Dermis microvascular lymphatic vessel endothelial cell (primary cell): ENCODE results near the gene PCYT1B. TPM values are rescaled to one million over a fixed set of nuclear protein-coding genes. Genes with fewer than 3 reads are reported as not detected.
"Not testable (repeated sequence)": the region's sequence is repeated elsewhere in the genome, so short reads cannot be mapped to it uniquely, and the experiment has no call there.

Experiments
- DNase-seq, 2 donors: peaks; one replicate each; pipeline versions ENCODE4 v3.0.0 to v3.0.0-alpha.2; 2010; ENCODE audit warnings: low read depth in 2 of 2
- total RNA-seq: library from RNA; depleted of rRNA; stranded (reverse); fragments of >200 nt; gene quantifications from 2 replicates; pipeline ENCODE4 v1.2.1, GENCODE V29; 2014

PCYT1B gene
- total RNA-seq, 1 donor from 2014 or later = under 0.01 TPM

- DNase-seq = no peak
Observed at GRCh38 chrX:24646006-24646405, 1.1 kb downstream of the PCYT1B start.

- no peak for DNase-seq
Observed at GRCh38 chrX:24643116-24643515, 4.0 kb downstream of the PCYT1B start.

- DNase-seq = no peak
Observed at GRCh38 chrX:24629701-24630100, 17.4 kb downstream of the PCYT1B start.

GRCh38 chrX:24619647-24620046 is 27.5 kb downstream of the PCYT1B start:
- no peak for DNase-seq

- DNase-seq = no peak
Observed at GRCh38 chrX:24610516-24610915, 36.6 kb downstream of the PCYT1B start.

- DNase-seq = no peak
Observed at GRCh38 chrX:24607616-24608015, 39.5 kb downstream of the PCYT1B start.

- DNase-seq = not testable (repeated sequence)
Observed at GRCh38 chrX:24605941-24606340, 41.2 kb downstream of the PCYT1B start.

- no peak for DNase-seq
Observed at GRCh38 chrX:24603191-24603590, 44.0 kb downstream of the PCYT1B start.

GRCh38 chrX:24601858-24602257 is 45.3 kb downstream of the PCYT1B start:
- no peak for DNase-seq

GRCh38 chrX:24594501-24594900 is 52.6 kb downstream of the PCYT1B start:
- DNase-seq = no peak

GRCh38 chrX:24590111-24590510 is 57.0 kb downstream of the PCYT1B start:
- DNase-seq = no peak

GRCh38 chrX:24577091-24577490 is 70.1 kb downstream of the PCYT1B start:
- DNase-seq = no peak

- DNase-seq = no peak
Observed at GRCh38 chrX:24575496-24575895, 71.7 kb downstream of the PCYT1B start.

- no peak for DNase-seq
Observed at GRCh38 chrX:24574743-24575142, 72.4 kb downstream of the PCYT1B start.

GRCh38 chrX:24567169-24567568 is 80.0 kb downstream of the PCYT1B start:
- no peak for DNase-seq

GRCh38 chrX:24566240-24566639 is 80.9 kb downstream of the PCYT1B start:
- no peak for DNase-seq

- DNase-seq = no peak
Observed at GRCh38 chrX:24563291-24564010, 83.7 kb downstream of the PCYT1B start.

GRCh38 chrX:24561121-24561520 is 86.0 kb downstream of the PCYT1B start:
- DNase-seq = peak; percentile 6 to 56

- DNase-seq = no peak
Observed at GRCh38 chrX:24553011-24553410, 94.1 kb downstream of the PCYT1B start.

GRCh38 chrX:24550166-24550565 is 97.0 kb downstream of the PCYT1B start:
- no peak for DNase-seq

- DNase-seq = no peak
Observed at GRCh38 chrX:24547961-24548360, 99.2 kb downstream of the PCYT1B start.

- peak in 1 of 2 donors; percentile 79 for DNase-seq
Observed at GRCh38 chrX:24542756-24543155, 104.4 kb downstream of the PCYT1B start.

- no peak for DNase-seq
Observed at GRCh38 chrX:24536551-24536950, 110.6 kb downstream of the PCYT1B start.

GRCh38 chrX:24528605-24529004 is 118.5 kb downstream of the PCYT1B start:
- no peak for DNase-seq
